ENCODE measurements around the gene ATP9B. TPM values are rescaled to one million over a fixed set of nuclear protein-coding genes. Genes with fewer than 3 reads are reported as not detected.

ATP9B gene
- total RNA-seq, 1 experiment from 2014 or later: 20.9 TPM

GRCh38 chr18:79343567-79344207 is 274.5 kb downstream of the ATP9B start:
- no peak overlapping the region for H3K4me2 ChIP-seq (ENCODE audit: insufficient read depth, insufficient read length, low read length)
- no peaks in the 10 kb centered on the region for H3K9me3 ChIP-seq (ENCODE audit: control insufficient read depth, low read depth, low read length)
- no peak overlapping the region for H3K18ac ChIP-seq (ENCODE audit: insufficient read length, low read depth, low read length)

More at GRCh38 chr18:79343567-79344207, 274.5 kb downstream of the ATP9B start:
- Histone ChIP-seq H3T11ph (ENCODE audit: low read length) (no peak overlapping the region), H3K4me1 (ENCODE audit: insufficient read depth, low read length) (no peaks in the 10 kb centered on the region), H3K79me1 (ENCODE audit: insufficient read depth, low read depth, low read length, poor library complexity, severe bottlenecking) (no peaks in the 10 kb centered on the region), H2BK120ac (ENCODE audit: low read depth, low read length, poor library complexity, severe bottlenecking) (no peak overlapping the region), H4K5ac (ENCODE audit: insufficient read length, low read depth, low read length) (no peak overlapping the region), H2BK20ac (ENCODE audit: low read depth, low read length, poor library complexity, severe bottlenecking) (no peak overlapping the region), H2BK15ac (ENCODE audit: low read depth, low read length) (no peak overlapping the region), H3K79me2 (ENCODE audit: insufficient read depth, low read length) (no peaks in the 10 kb centered on the region), H3K27ac (ENCODE audit: insufficient read length, low read depth, low read length) (no peak overlapping the region), H3K23me2 (ENCODE audit: insufficient read length, low read depth, low read length, poor library complexity, severe bottlenecking) (no peaks in the 10 kb centered on the region), H2AFZ (ENCODE audit: low read length) (no peak overlapping the region), H3K23ac (ENCODE audit: insufficient read length, low read depth, low read length) (no peak overlapping the region), H3K4ac (ENCODE audit: low read depth, low read length) (no peak overlapping the region), H2BK5ac (ENCODE audit: insufficient read length, low read length) (no peak overlapping the region), H2BK12ac (ENCODE audit: insufficient read length, low read depth, low read length) (no peak overlapping the region), H4K91ac (ENCODE audit: insufficient read length, low read depth, low read length) (no peak overlapping the region), H3K9ac (ENCODE audit: extremely low read depth, insufficient read length, low read length) (no peak overlapping the region), H4K20me1 (ENCODE audit: control insufficient read depth, insufficient read depth, insufficient read length) (no peaks in the 10 kb centered on the region), H2AK5ac (ENCODE audit: insufficient read length, low read length) (no peak overlapping the region), H4K8ac (replicated peaks; ENCODE audit: insufficient read length, low read depth, low read length) (no peak overlapping the region), H3K27me3 (ENCODE audit: insufficient read depth, low read length) (no peaks in the 10 kb centered on the region), H3K14ac (ENCODE audit: insufficient read depth, low read length) (no peak overlapping the region; the same call in 1 of the 2 replicates), H3K56ac (ENCODE audit: insufficient read length, low read depth, low read length) (no peak overlapping the region)
- no peaks in the 10 kb centered on the region for H3K9me3 Mint-ChIP-seq
- DNase-seq: no peak
- no peak overlapping the region for H3K4me3 Mint-ChIP-seq
- H3K4me1 Mint-ChIP-seq: no peaks in the 10 kb centered on the region
- no CpG with 5 or more reads among the region's 17 CpGs for WGBS (ENCODE audit: extremely low coverage, insufficient read length, low lambda C conversion rate)
- no peaks in the 10 kb centered on the region for H3K27me3 Mint-ChIP-seq (ENCODE audit: low read depth)
- peak overlapping the region in 1 of 3 experiments; percentile 44; a peak in 1 of 7 replicates for H3K27ac Mint-ChIP-seq
- H3K36me3 Mint-ChIP-seq (ENCODE audit: insufficient read depth in 1 of 3, low read depth in 3 of 3): peaks cover 27 to 41% (median 40%) of the 10 kb centered on the region in 3 experiments
- TF ChIP-seq CTCF (conservative IDR thresholded peaks at IDR 0.05): no peak
